Middle frontal gyrus (tissue), 1 donor: ENCODE data around the gene NPS.

ENCODE experiments used
- DNase-seq: peaks from one replicate; pipeline ENCODE4 v3.0.0-alpha.2; 2015; ENCODE audit warnings: low spot score; ENCODE audit errors: extremely low spot score

NPS gene

DNA sequence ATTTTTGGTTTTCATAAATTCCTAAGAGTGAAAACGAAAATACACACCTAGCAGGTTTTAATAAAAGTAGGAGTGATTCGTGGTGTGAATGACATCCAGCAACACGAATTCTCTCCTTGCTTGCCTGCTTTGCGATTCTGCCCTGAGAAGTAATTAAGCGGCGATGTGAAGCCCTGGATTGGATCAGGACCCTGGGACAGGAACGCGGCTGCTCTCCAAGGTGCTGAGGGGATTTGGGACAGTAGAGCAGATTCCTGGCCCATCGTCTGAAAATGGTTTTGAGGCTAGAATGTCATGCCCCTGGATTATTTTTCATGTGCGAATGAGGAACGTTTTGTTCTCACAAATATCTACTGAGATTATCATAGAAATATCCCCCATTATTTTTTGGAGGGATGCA lies 7.8 kb downstream of the NPS start:
- DNase-seq: no peak

- DNase-seq: no peak
Measured at GRCh38 chr10:127561647-127562046, 12.5 kb downstream of the NPS start.

GRCh38 chr10:127563718-127564553 lies 14.8 kb downstream of the NPS start:
- no peak for DNase-seq

GRCh38 chr10:127564644-127565043 lies 15.5 kb downstream of the NPS start:
- no peak for DNase-seq

GRCh38 chr10:127565583-127565982 lies 16.5 kb downstream of the NPS start:
- no peak for DNase-seq

DNA sequence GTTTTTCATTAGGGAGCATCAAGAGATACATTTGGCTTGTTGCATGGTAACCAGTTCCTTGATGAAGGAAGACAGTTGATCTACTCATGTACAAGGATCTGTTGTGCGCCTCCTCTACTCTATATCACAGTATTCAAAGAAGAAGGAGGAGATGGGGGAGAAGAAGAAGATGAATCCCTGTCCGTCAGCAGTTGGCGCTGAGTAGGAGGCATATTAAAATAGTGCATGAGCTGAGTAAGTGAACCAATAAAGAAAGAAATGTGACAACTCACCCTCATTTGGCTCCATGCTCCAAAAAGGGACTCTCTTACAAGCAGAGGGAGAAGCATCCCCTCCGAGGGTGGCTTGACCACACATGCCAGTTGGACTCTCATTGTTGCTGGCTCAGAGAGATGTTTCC lies 20.1 kb downstream of the NPS start:
- DNase-seq: no peak

- DNase-seq: no peak
Measured at GRCh38 chr10:127570036-127570435, 20.9 kb downstream of the NPS start.

- no peak for DNase-seq
Measured at GRCh38 chr10:127571386-127571785, 22.3 kb downstream of the NPS start.

DNA sequence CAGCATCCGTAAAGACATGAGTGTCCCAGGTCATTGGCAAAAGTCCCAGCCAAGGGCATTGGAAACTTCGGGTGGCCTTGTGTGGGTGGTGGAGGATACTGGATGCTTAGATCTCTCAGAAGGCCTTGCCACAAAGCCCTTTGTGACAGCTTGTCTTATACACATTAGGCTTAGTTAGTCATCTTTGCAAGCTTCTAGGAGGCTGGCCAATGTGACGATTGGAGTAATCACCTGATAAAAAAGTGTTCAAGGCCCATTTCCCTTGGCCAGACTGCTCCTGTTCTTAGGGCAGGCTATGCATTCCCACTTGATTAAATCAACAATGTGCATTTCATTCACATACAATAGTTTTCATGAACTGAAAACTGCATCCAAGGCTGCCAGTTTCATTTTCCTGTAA lies 26.9 kb downstream of the NPS start:
- DNase-seq: no peak

DNA sequence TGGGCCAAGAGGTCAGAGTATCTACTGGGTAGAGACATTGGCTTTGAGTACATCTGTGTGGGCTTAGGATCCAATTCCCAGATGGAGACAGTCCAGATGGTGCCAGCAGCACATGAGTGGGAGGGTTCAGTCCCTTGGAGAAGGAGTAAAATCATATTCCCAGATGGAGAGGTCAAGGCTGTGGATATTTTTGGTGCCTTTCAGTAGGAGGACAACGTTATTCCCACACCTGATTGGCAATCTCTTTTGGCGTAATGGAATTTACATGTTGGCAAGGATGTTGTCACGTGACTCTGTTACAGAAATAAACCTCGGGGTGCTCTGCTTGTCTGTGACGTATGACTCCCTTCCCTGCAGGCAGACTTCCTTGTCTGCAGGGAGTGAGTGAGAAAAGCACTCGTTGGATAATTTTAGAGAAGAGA lies 27.6 kb downstream of the NPS start:
- peak; percentile 66 for DNase-seq

DNA sequence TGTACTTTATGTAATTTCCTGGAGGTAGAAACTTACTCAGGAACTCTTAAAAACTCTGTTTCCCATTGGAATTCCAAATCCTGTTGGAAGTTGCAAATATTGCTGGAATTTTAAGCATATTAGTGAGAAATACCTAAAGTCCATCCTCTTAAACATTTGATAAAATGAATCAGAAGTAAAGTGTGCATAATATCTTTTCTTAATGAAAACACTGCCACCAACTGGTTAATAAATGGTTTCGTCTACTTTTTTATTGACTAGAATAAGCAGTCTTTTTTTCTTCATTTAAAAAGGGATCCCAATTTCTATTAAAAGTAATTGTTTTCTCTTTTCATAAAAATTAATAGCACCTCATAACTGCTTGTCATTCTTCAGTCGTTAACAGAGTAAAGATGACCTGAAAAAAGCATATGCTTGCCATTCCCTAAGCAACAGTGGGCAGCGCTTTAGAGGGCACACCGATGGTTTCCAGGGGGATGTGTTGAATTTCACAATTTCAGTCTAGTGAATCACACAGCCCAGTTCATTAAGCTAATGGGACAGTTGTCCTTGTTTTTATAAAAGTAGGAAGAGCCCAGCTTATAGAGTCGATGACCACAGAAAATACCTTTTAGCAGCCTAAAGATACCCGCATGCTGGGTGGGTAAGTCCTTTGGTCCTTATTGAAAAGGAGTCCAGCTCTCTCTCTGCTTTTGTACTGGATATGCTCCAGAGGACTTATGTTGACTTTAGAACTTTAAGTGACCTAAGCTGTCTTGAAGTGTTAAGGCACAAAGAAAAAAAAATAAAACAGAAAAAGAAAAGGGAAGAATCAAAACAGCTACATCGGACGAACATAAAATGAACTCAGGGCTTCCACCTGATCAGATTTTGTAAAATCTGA lies 28.5 kb downstream of the NPS start:
- DNase-seq: peak; percentile 53

DNA sequence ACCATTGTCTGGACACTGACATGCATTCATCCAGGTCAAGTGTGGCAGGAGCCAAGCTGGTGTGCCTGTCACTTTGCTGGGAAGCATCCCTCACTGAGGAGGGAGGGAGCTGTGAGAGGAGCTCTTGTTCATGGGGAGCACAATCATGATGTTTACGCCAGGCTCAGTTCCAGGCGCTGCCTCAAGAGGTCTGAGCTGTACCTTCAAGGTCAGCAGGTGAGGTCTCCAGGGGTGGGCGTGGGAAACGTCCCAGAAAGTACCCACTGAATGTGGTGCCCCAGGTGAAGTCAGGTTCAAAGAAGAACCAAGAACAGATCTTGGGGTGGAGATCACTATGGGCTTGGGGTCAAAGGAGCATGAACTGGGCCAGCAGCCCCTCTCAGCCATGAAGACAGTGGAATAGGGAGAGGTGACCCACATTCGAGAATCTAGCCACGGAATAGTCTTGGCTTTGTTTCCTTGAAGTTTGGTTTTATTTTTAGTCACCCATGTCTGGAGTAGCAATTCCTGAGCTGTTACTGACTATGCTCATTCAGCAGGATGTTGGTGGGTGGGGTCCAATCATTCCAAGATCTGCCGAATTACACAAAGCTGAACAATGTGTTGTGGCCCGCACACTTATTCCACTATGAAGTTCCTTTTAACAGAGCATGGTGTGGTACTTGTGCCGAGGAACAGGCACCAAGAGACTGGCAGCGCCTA lies 29.3 kb downstream of the NPS start:
- DNase-seq: no peak

GRCh38 chr10:127578961-127579305 lies 29.8 kb downstream of the NPS start:
- no peak for DNase-seq

DNA sequence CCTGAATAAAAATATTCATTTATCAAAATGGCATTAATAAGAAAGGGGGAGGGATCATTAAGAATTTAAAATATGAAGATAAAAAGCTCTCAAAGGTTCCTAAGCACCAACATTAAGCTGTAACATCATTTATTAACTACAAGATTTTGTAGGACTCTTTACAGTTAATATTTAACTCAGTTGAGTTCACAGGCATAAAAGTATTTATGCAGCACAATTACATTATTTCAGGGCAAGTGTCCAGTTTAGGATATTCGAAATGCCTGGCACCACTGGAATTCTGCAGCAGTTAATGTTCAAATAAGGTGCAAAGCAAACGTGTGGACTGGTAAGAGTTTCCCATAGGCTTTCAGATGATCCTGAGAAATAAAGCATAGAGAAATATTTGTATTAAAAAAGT lies 30.5 kb downstream of the NPS start:
- DNase-seq: no peak

GRCh38 chr10:127580822-127581221 lies 31.7 kb downstream of the NPS start:
- DNase-seq: no peak

DNA sequence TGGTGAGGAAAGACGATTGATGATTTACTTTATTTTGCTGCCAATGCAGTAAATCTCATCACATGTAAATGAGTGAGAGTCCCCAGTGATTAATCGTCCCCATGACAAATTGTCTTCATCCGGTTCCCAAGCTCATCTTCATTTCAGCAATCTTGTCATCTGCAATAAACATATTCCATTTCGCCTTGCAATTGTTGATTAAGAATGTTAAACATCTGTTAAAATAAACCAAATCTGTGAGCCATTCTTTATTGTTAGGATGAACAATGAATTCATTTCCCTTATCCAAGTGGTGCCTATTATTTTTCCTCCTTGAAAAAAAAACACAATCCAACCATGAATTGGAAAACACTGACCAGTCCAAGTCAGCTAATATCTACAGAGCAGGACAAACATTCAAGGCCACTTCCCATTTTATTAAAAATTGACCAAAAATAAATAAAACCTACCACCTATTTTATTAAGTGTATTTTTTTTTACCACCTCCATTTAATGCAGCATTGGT lies 36.5 kb downstream of the NPS start:
- DNase-seq: no peak

DNA sequence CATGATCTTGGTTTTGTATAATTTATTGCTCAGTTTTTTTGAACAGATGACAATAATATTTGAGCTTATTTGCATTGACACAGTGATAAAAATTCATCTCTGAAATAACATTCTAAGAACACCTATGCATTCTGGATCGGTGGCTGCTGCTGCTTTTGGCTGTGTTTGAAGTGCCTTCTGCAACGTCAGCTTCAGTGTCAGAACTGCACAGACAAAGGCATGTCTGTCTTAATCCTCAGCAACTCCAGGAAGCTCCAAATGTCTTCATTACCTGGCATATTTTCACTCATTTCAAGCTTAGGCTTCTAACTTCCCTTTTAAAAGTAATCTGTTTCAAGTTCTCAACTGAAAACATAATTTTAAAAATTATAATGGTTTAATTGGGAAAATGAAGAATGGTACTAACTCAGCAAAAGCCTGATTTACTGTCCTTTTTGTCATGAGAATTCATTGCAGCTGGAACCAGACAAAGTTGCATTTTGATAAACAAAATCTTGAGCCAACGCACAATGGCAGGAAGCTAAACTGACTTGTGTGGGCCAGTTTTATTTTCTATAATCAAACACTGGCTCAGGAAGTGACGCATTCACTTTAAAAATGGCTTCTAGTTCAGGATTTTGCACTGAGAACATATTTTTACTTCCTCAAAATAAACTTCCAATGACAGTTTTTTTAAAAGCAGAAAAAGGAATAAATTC lies 38.7 kb downstream of the NPS start:
- no peak for DNase-seq

DNA sequence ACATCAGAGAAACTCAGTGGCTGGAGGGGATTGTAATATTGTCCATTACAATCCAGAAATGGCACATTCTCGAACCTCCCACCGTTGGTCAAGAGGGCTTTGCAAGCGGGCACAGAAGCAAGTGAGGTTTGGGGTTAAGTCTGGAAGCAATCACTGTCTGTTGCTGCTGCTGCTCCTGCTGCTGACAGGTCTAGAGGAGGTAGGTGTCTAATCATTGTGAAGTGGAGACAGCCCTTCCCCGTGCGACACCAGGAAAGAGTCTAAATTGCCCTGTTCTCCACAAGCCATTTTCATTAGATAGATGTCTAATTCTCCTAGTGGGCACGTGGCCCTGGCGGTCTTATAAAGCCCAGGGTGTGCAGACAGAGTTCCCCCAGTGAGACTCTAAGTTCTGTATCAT lies 43.5 kb downstream of the NPS start:
- DNase-seq: no peak

GRCh38 chr10:127600479-127600878 lies 51.4 kb downstream of the NPS start:
- DNase-seq: no peak
